HPDE6-E6E7 (cell line): ENCODE measurements around the gene TRPC3.

Experiments
- DNase-seq: peaks from one replicate; pipeline ENCODE4 v3.0.0; 2011; ENCODE audit warnings: missing footprints; ENCODE audit errors: extremely low spot score

Gene TRPC3

GRCh38 chr4:121873604-121874003 is 78.3 kb downstream of the TRPC3 start:
- DNase-seq = no peak

GRCh38 chr4:121869841-121870822 is 81.7 kb downstream of the TRPC3 start, which contains the start of gene BBS7:
BBS7 (minus strand) TSS chr4:121870474; CDS start chr4:121870313, 161 bp downstream.
- peak; percentile 88 for DNase-seq

GRCh38 chr4:121863799-121864198 is 88.1 kb downstream of the TRPC3 start:
- no peak for DNase-seq

GRCh38 chr4:121861426-121861825 is 90.4 kb downstream of the TRPC3 start:
- DNase-seq = no peak

DNA sequence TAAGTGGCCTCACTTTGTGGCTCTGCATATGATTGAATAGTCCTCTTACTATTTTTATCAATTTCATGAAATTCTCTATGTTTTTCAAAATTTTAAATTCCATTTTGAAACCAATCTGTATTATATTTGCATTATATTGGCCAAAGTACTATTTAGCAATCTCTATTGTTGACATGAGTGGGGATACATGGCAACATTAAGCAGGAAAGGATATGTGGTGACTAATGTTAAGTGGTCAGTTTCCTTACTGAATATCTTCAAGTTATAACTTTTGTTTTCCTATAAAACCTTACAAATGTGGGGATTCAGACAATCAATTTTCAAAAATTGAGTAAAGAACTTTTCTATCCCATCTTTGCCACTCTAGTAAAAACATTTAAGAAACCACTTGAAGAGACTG is 91.7 kb downstream of the TRPC3 start:
- DNase-seq = no peak

DNA sequence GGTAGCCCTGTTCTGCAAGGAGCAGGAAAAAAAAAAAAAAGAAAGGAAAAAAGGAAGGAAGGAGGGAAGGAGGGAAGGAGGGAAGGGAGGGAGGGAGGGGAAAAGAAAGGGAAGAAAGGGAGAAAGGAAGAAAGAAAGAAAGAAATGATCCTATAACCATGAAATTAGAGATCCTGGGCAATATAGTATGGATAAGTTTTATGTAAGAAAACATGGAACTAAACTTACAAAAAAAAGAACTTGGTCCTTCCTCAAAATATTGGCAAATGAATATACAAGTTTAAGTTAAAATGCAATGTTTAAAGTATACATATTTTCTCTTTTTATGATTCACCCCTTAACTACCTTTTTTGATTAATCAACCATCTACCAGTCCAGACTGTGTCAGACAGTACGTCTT is 100.5 kb downstream of the TRPC3 start:
- DNase-seq = no peak

- DNase-seq = no peak
Measured at GRCh38 chr4:121846662-121847061, 105.2 kb downstream of the TRPC3 start.

DNA sequence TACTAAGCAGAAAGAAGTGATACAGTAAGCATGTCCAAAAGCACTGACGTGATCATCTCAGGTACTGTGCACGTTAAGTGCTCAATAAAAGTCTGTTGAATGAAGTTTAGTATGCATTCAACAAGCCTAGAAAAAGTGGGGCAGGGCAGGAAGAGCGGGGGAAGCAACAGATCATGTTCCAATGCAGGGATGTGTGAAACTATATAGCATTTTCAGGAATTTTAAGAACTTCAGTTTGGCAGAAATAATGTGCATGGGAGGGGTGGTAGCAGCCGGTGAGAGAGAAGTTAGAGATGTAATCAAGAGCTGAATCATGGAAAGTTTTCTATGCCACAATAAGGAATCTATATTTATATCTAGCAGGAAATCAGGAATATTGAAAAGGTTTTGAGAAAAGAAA is 109.0 kb downstream of the TRPC3 start:
- DNase-seq = no peak

DNA sequence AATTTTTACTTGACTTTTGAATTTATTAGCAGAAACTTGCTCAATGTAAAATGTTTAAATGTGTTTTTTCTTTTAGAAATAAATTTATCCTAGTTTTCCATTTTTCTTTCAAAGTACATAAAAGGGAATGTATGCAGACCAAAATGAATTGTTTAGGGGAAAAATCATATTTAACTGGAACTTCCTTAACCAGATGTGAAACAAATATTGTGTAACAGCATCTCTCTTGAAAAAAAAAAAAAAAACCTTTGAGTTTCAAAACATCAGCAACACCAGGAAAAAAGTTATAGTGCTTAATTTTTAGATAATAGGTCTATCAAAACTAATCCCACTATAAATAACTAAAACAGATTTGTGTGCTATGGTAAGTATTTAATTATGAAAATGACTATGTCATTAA is 113.7 kb downstream of the TRPC3 start:
- no peak for DNase-seq

DNA sequence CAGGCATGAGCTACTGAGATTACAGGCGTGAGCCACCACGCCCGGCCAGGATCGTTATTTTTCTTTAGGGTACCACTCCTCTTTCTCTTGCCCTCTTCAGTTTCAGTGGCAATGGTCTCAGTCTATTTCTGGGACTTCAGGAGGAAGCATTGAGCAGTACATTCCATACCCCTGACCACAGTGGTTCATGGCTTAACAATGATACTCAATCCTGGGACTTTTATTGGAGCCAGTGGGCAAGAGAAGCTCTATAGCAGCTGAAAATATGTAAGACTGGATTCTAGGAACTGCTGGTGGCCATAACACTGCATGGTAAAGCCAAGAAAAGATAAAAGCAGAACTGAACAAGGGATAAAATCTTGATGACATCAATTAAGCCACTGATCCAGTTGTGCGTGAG is 122.3 kb downstream of the TRPC3 start:
- DNase-seq = no peak
